Adrenal gland (tissue), 12 donors: ENCODE data around the gene KDM2A. TPM values are rescaled to one million over a fixed set of nuclear protein-coding genes. Genes with fewer than 3 reads are reported as not detected.
"Not testable (repeated sequence)": the region's sequence is repeated elsewhere in the genome, so short reads cannot be mapped to it uniquely, and the experiment has no call there.

Experiments
- DNase-seq, 7 donors: peaks; one replicate each; pipeline ENCODE4 v3.0.0-alpha.2; 2019 to 2020
- H3K27ac ChIP-seq, 5 donors: fragments of 200-600 bp; sonication (generic) in 4 of 5; 1 replicate in 3 of 5; 2 replicates in 2 of 5; pipeline versions ENCODE4 v1.5.1 to v1.8.0; 2016 to 2020; ENCODE audit warnings: mild to moderate bottlenecking in 1 of 5
- H3K27me3 ChIP-seq: fragments of 200-600 bp; 2 replicates; pipeline ENCODE4 v1.8.0; 2021
- H3K36me3 ChIP-seq, 2 donors: fragments of 200-600 bp; replicated peaks in 1 of 2; 1 replicate in 1 of 2; 2 replicates in 1 of 2; pipeline versions ENCODE4 v1.5.1 to v1.8.0; 2018 to 2022
- H3K4me1 ChIP-seq, 2 donors: fragments of 200-600 bp; replicated peaks in 1 of 2; 1 replicate in 1 of 2; 2 replicates in 1 of 2; pipeline versions ENCODE4 v1.5.1 to v1.8.0; 2018 to 2021
- H3K4me3 ChIP-seq, 4 donors: fragments of 200-600 bp; sonication (generic) in 3 of 4; one replicate each; pipeline ENCODE4 v1.5.1; 2016 to 2018
- H3K9me3 ChIP-seq, 3 donors: fragments of 200-600 bp; sonication (generic) in 1 of 3; replicated peaks in 1 of 3; 1 replicate in 2 of 3; 2 replicates in 1 of 3; pipeline versions ENCODE4 v1.5.1 to v1.8.0; 2016 to 2021
- POLR2A ChIP-seq, 2 donors: fragments of 450-650 bp; IDR thresholded peaks; one replicate each; pipeline ENCODE4 v1.6.1; 2017; ENCODE audit warnings: antibody characterized with exemption in 2 of 2, mild to moderate bottlenecking in 2 of 2, moderate library complexity in 1 of 2
- WGBS, 4 donors: extraction: QIAGEN DNeasy Blood & Tissue Kit in 2 of 4; methylation state at CpG; one replicate each; pipeline versions ENCODE4 v1.1.5 to v1.1.7; 2013 to 2017; 5-methylcytosine and 5-hydroxymethylcytosine counted together
- intact Hi-C, 2 donors: fragments of 100-400 bp; cut with DNase I; formaldehyde crosslinking; loops; one replicate each; pipeline versions ENCODE4 v1.14.1 to v1.15.0; 2022 to 2023
- polyA plus RNA-seq, 3 donors: library from polyadenylated mRNA; stranded (reverse); fragments of 200-250 nt in 2 of 3; fragments of 350-450 nt in 1 of 3; fragmentation: Illumina TruSeq in 1 of 3; extraction: RNeasy Lipid Tissue Mini Kit (QIAGEN cat#74804) in 1 of 3; gene quantifications; one replicate each; pipeline ENCODE4 v1.2.3, GENCODE V29; 2013 to 2014
- total RNA-seq, 9 donors: library from RNA; depleted of rRNA in 4 of 9; stranded (reverse); fragments of >200 nt in 4 of 9; fragments of 120-200 nt in 1 of 9; fragmentation: NEBNext Ultra II Directional in 1 of 9; extraction: Animal tissue kit (Norgen Biotek cat#: 25700) in 1 of 9; gene quantifications; one replicate each; pipeline versions ENCODE4 v1.1.0 to v1.2.4, GENCODE V29; 2013 to 2023
- TF ChIP-seq, protein P1 (sequence below), 6 experiments: fragments of 450-650 bp in 4 of 6; fragments of 200-600 bp in 2 of 6; sonication (generic) in 1 of 6; IDR thresholded peaks; 1 replicate in 5 of 6; 2 replicates in 1 of 6; pipeline versions ENCODE4 v1.5.1 to v1.8.0; 2016 to 2021; ENCODE audit warnings: antibody characterized with exemption in 6 of 6, mild to moderate bottlenecking in 2 of 6, moderate library complexity in 1 of 6
- donor health status: healthy with polysubstance abuse.
- donor health status: Bipolar disorder and iron deficiency.
- donor health status: DM: yes; HTN: yes; CAD: no.
- donor health status: DM: no; HTN: no; CAD: no.
- donor health status: DM: no; HTN: no; CAD: no.
- donor health status: DM: yes; HTN: yes; CAD: no.

KDM2A gene
- total and polyA plus RNA-seq, 12 donors: 30.6 to 65.3 (median 45.7) TPM

DNA sequence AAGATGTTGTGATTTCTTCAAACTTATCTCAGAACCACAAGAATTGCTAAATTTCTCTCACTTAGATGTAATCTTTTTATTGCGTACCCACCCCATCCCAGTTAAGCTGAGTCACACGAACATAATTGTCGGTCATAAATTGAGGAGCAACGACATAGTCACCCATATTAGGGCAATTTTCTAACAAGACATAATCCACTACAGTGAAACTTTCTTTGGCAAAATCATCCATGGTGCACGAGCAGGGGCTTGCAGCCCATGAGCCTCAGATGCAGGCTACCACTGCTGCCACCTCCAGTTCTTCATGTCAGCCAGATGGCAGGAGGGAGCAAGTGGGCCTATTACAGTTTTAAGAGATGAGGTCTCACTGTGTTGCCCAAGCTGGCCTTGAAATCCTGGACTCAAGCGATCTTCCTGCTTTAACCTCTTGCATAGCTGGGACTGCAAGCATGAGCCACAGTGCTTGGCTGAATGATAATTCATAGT is 77.0 kb downstream of the KDM2A start:
- WGBS, 4 donors: 64 to 78% (median 75%) methylated on average over 6 of the region's 6 CpGs
- no peaks in the 10 kb centered on the region for H3K27me3 ChIP-seq
- intact Hi-C loops: no loop called here
- DNase-seq: peak in 1 of 7 donors; percentile 40
- no peak overlapping the region for H3K27ac ChIP-seq
- TF ChIP-seq, protein P1, sequence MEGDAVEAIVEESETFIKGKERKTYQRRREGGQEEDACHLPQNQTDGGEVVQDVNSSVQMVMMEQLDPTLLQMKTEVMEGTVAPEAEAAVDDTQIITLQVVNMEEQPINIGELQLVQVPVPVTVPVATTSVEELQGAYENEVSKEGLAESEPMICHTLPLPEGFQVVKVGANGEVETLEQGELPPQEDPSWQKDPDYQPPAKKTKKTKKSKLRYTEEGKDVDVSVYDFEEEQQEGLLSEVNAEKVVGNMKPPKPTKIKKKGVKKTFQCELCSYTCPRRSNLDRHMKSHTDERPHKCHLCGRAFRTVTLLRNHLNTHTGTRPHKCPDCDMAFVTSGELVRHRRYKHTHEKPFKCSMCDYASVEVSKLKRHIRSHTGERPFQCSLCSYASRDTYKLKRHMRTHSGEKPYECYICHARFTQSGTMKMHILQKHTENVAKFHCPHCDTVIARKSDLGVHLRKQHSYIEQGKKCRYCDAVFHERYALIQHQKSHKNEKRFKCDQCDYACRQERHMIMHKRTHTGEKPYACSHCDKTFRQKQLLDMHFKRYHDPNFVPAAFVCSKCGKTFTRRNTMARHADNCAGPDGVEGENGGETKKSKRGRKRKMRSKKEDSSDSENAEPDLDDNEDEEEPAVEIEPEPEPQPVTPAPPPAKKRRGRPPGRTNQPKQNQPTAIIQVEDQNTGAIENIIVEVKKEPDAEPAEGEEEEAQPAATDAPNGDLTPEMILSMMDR (IDR thresholded peaks at IDR 0.05): no peak
- no peak for TF ChIP-seq POLR2A (IDR thresholded peaks at IDR 0.05)
- peaks cover 0 to 22% of the 10 kb centered on the region in 2 donors for H3K36me3 ChIP-seq
- no peaks in the 10 kb centered on the region for H3K9me3 ChIP-seq
- no peak overlapping the region for H3K4me3 ChIP-seq
- H3K4me1 ChIP-seq: no peaks in the 10 kb centered on the region

DNA sequence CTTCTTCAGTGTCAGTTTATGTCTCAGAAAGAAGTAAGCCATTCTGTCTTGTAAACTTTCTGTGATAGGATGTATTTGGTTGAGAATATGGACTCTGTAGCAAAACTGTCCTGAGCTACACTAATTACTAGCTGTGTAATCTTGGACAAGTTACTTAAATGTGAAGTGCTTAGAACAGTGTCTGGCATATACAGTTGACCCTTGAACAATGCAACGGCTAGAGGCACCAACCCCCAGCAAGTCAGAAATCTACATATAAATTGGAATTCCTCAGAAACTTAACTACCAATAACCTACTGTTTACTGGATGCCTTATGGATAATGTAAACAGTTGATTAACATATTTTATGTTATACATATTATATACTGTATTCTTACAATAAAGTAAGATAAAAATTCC is 78.5 kb downstream of the KDM2A start:
- Histone ChIP-seq H3K27ac (no peak overlapping the region), H3K4me3 (no peak overlapping the region), H3K36me3 (peaks cover 0 to 22% of the 10 kb centered on the region in 2 donors), H3K9me3 (no peaks in the 10 kb centered on the region), H3K27me3 (no peaks in the 10 kb centered on the region), H3K4me1 (no peaks in the 10 kb centered on the region)
- no peak for TF ChIP-seq POLR2A (IDR thresholded peaks at IDR 0.05)
- TF ChIP-seq, protein P1 (IDR thresholded peaks at IDR 0.05): no peak
- DNase-seq: no peak
- 76 to 91% (median 82%) methylated on average over 1 of the region's 1 CpG for WGBS, 4 donors
- intact Hi-C loops: no loop called here

DNA sequence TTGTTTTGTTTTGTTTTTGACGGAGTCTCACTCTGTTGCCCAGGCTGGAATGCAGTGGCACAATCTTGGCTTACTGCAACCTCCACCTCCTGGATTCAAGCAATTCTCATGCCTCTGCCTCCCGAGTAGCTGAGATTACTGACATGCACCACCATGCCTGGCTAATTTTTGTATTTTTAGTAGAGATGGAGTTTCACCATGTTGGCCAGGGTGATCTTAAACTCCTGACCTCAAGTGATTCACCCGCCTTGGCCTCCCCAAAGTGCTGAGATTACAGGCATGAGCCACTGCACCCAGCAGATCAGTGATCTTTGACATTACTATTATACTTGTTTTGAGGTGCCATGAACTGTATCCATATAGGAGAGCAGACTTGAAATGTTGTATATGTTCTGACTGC is 79.7 kb downstream of the KDM2A start:
- peaks cover 0 to 21% of the 10 kb centered on the region in 2 donors for H3K36me3 ChIP-seq
- DNase-seq: peak in 1 of 7 donors; percentile 29
- H3K9me3 ChIP-seq, intact Hi-C loops, H3K27ac ChIP-seq, H3K27me3 ChIP-seq, H3K4me1 ChIP-seq, H3K4me3 ChIP-seq: not testable (repeated sequence)
- WGBS, 4 donors: 78 to 86% (median 83%) methylated on average over 3 of the region's 3 CpGs

DNA sequence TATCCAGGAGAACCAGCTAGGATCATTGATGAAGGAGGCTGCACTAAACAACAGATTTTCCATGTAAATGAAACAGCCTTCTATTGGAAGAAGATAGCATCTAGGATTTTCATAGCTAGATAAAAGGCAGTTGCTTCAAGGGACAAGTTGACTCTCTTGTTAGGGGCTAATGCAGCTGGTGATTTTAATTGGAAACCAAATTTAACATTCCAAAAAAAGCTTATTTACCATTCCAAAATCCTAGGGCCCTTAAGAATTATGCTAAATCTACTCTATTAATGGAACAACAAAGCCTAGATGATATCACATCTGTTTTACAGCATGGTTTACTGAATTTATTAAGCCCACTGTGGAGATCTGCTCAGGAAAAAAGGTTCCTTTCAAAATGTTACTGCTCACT is 80.7 kb downstream of the KDM2A start:
- no peak overlapping the region for H3K27ac ChIP-seq
- H3K4me1 ChIP-seq: no peaks in the 10 kb centered on the region
- no peak for DNase-seq
- TF ChIP-seq, protein P1 (IDR thresholded peaks at IDR 0.05): no peak
- no peak for TF ChIP-seq POLR2A (IDR thresholded peaks at IDR 0.05)
- no peaks in the 10 kb centered on the region for H3K9me3 ChIP-seq
- intact Hi-C loops: no loop called here
- no peak overlapping the region for H3K4me3 ChIP-seq
- no peaks in the 10 kb centered on the region for H3K27me3 ChIP-seq
- H3K36me3 ChIP-seq: peaks cover 0 to 13% of the 10 kb centered on the region in 2 donors

DNA sequence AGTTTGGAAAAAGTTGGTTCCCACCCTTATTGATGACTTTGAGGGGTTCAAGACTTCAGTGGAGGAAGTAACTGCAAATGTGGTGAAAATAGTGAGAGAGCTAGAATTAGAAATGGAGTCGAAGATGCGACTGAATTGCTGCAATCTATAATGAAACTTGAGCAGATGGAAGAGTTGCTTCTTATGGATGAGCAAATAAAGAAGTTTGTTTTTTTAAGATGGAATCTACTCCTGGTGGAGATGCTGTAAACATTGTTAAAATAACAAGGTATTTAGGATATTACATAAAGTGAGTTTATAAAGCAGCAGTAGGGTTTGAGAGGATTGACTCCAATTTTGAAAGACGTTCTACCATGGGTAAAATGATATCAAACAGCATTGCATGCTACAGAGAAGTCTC is 83.0 kb downstream of the KDM2A start:
- TF ChIP-seq, protein P1 (IDR thresholded peaks at IDR 0.05): no peak
- no peak overlapping the region for H3K27ac ChIP-seq
- no peaks in the 10 kb centered on the region for H3K9me3 ChIP-seq
- no peaks in the 10 kb centered on the region for H3K27me3 ChIP-seq
- DNase-seq: no peak
- WGBS, 4 donors: 97 to 99% (median 97%) methylated on average over 3 of the region's 3 CpGs
- H3K4me3 ChIP-seq: no peak overlapping the region
- H3K36me3 ChIP-seq: peaks cover 0 to 22% of the 10 kb centered on the region in 2 donors
- H3K4me1 ChIP-seq: no peaks in the 10 kb centered on the region
- intact Hi-C loops: no loop called here
